NCI-H1092 treated with DMSO at 0.1 percent for 48 hours (cell line): ENCODE measurements around the gene TULP1.
"Not testable (repeated sequence)": the region's sequence is repeated elsewhere in the genome, so short reads cannot be mapped to it uniquely, and the experiment has no call there.

ENCODE experiments used
- DNase-seq: peaks from one replicate; lab custom pipeline; 2025; lab: John Stamatoyannopoulos, UW

TULP1 gene

DNA sequence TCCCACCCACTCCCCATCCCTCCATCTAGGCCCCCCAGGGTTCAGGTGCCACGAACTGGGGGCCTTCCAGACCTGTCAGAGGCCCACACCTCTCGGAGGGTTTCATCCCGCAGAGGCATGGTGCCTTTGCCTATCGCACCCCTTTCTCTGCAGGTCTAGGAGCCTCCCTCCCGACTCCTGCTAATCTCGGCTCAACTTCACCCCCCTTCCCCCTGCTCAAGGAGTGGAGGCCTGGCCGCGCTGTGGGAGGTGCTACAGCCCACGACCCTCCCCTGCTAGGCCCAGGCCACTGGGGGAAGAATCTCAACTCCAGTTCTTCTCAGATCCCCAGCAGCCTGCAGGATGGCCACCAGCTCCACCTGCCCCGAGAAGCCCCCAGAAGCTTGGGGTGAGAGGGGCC, at the start of gene TULP1:
Gene TULP1, minus strand, starts transcription at position 157 of the 400 bp plus-strand sequence. Its CDS starts 38 bp downstream, at position 119.
- DNase-seq, result no peak

DNA sequence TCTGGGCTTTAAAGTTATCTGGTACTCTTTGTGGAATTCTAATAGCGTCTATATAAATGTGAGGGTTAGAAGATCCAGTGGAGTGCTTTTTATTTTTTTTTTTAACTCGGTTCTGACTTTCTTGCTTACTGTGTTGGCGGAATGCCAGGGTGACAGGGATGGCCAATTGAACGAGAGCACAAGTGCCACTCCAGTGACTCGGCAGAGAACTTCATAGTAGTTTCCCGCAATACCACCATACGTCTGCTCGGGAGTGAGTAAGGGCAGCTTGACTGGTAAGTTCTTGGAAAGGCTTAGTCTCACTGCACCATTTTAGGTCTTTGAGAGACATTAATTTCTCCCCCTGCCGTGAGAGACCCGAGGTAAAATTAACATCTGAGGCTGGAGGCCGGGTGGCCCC, 49.4 kb upstream of the TULP1 start:
- DNase-seq, result no peak

GRCh38 chr6:35561113-35561512, 48.4 kb upstream of the TULP1 start:
- no peak for DNase-seq

DNA sequence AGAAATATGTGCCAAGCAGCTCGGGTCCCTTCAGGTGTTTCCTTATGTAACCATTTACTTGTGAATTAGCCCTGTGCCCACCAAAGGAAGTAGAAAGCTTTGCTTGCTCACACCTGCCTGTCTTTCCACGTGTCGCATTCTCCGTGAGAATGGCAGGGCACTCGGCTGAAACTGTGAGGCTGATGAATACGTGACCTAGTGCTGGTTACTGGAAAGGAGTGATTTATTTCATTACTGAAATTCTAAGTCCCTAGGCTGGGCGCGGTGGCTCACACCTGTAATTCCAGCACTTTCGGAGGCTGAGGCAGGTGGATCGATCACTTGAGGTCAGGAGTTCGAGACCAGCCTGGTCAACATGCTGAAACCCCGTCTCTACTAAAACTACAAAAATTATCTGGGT, 45.9 kb upstream of the TULP1 start:
- DNase-seq, result no peak

- no peak for DNase-seq
Observed at GRCh38 chr6:35557239-35557638, 44.5 kb upstream of the TULP1 start.

GRCh38 chr6:35554811-35555210, 42.1 kb upstream of the TULP1 start:
- DNase-seq, result no peak

DNA sequence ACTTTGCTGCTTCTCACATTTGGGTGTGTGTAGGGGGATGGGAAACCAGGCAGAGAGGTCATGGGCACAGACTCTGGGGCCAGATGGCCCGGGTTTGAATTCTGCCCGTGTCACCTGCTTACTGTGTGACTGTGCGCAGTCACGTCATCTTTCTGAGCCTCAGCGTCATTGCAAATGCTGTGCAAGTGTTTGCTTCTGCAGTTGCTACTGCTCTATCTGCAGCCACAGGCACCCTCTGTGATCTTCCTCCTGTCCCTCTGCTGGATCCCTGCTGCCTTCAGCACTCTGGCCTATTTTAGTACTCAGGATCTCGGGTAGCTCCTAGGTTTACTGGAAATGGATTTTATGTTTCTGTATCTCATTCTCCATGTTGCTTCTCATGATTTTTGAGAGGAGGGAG, 40.6 kb upstream of the TULP1 start:
- no peak for DNase-seq

DNA sequence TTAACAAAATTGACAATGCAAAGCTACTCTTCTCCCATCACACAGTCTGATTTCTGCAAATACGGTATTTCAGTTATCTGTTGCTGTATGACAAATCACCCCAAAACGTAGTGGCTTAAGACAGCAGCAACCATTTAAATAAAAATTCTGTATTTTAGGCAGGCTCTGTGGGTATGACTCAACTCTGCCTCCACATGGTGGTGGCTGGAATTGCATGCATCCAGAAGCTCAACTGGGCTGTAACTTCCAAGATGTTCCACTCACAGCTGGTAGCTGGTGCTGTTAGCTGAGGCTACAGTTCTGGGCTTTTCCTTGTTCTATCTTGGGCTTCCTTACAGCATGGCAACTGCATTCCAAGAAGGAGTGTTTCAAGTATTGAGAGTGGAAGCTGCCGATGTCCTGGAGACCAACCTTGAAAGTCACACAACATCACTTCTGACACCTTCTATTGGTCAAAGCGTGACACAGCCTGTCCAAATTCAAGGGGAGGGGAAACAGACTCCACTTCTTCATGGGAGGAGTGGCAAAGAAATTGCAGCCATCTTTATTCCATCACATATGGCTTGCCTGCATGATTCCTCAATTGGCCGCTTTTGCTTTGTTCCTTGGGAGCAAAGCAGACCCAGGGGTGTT, 39.7 kb upstream of the TULP1 start:
- DNase-seq, result no peak

- no peak for DNase-seq
Observed at GRCh38 chr6:35550437-35550836, 37.7 kb upstream of the TULP1 start.

GRCh38 chr6:35547676-35548075, 35.0 kb upstream of the TULP1 start:
- DNase-seq, result no peak

DNA sequence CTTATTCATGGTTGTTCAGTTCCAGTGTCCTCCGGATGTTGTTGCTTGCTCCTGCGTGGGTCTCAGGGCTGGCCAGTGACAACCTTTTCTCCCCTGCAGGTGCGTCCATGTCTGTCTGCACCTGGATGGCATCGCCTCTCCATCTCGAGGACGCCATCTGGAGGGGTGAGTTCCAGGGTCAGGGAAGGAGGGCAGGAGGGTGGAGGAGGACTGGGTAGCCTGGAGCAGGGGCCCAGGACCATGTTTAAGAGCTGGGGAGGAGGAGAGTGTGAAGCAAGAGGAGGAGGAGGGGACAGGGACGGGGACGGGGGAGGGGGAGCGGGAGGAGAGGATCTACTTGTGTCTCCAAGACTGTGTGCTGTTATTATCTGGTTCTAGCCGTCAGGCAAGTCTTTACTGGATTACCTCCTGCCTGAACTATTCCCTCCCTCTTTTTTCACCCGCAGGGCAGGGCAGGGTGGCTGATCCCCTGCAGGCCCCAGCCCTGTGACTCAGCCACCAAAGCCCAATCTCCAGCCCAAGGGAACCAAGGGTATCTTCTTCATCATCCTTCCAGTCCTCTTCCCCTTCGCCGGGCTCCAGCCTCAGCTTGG, 32.2 kb upstream of the TULP1 start:
- DNase-seq, result no peak

DNA sequence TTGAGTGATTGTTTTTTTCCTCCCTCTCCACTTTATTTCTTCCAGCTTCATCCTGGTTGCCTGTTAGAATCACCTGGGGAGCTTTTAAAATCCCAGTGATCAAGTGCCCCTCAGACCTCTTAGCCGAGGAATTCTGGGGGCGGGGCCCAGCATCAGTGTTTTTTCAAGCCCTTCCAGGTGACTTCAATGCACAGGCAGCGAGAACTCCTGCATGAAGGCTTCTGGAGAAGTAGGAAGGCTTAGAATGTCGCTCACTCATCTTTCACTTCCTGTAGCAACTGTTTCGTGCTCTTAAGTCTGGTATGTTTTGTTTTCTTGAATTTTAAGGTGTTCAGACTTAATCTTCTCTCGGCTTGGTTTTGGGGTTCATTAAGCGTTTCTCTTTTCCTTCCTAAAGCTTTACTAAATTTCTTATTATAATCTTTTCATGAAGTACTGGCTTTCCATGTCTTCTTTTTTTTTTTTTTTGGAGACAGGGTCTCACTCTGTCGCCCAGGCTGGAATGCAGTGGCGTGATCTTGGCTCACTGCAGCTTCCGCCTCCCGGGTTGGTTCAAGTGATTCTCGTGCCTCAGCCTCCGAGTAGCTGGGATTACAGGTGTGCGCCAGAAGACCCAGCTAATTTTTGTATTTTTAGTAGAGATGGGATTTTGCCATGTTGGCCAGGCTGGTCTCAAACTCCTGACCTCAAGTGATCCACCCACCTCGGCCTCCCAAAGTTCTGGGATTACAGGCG, 30.9 kb upstream of the TULP1 start:
- no peak for DNase-seq

GRCh38 chr6:35541836-35542235, 29.1 kb upstream of the TULP1 start:
- DNase-seq, result no peak

DNA sequence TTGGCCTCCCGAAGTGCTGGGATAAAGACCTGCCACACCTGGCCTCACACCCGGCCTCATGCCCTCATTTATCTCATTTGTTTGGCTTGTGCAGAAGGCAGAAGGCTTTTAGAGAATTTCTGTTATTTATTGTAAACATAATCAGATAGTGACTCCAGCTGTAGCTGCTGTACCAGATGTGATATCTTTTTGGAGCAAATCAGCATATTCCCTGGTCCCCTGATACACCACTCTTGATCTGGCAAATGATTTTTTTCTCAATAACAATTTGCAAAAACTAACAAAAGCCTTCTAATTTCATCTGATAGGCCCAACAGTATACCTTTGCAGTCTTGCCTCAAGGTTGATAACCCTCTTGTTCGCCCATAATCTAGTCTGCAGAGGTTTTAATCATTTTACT, 26.5 kb upstream of the TULP1 start:
- DNase-seq, result no peak

- not testable (repeated sequence) for DNase-seq
Observed at GRCh38 chr6:35535847-35536246, 23.2 kb upstream of the TULP1 start.

DNA sequence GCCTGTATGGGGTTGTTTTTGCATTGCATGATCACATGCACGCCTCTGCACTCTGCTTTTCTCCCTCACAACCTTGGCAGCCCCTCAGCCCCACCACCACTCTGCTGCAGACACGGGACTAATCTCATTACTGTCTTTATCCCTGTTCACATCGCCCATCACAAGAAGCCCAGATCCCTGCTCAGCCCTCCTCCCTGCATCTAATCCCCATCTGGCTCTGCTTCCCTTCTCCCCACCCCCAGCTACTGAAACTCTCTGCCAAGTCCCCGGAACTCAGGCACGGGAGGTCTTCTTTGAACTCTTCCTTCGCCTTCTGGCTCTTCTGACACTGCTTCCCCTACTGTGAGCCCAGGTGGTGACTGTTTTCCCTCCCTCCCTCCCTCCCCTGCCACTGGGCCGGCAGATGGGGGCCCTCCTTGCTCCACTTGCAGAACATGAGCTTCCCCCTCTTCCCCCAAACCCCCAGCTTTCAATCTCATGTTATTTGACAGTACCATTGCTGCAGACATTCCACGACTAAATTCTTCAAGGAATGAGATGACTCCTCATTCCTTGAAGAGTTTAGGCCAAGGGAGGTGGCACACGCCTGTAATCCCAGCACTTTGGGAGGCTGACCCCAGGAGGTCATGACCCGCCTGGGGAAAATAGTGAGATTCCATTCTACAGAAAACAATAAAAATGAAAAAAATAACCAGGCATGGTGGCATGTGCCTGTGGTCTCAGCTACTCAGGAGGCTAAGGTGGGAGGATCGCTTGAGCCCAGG, 21.9 kb upstream of the TULP1 start:
- DNase-seq, result no peak

DNA sequence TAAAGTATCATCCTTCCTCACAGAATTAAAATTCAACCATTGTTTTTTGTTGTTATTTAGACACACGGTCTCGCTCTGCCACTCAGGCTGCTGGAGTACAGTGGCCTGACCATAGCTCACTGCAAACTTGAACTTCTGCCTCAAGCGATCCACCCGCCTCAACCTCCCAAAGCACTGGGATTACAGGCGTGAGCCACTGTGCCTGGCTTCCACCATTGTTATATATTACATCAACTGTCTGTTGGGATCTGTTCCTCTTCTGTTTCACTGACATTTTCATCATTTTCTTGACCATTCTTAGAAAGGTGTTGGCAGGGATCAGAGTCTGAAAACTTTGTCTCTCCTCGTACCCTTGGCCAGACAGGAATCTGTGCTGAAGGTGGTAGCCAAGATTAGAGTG, 21.3 kb upstream of the TULP1 start:
- DNase-seq, result no peak

- DNase-seq, result no peak
Observed at GRCh38 chr6:35532126-35532525, 19.4 kb upstream of the TULP1 start.

DNA sequence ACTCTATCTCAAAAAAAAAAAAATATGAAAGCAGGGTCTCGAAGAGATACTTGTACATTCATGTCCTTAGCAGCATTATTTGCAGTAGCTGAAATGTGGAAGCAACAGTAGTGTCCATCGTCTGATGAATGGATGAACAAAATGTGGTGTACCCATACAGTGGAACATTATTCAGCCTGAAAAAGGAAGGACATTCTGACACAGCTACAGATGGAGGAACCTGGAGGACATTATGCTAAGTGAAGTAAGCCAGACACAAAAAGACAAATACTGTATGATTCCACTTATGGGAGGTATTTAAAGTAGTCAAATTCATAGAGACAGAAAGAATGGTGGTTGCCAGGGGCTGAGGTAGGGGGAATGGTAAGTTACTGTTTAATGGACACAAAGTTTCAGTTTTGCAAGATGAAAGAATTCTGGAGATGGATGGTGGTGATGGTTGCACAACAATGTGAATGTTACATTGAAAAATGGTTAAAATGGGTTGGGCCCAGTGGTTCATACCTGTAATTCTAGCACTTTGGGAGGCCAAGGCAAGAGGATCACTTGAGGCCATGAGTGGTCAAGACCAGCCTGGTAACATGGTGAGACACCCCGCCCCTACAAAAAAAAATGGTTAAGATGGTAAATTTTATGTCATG, 11.8 kb upstream of the TULP1 start:
- DNase-seq, result no peak

GRCh38 chr6:35522660-35523658, 10.3 kb upstream of the TULP1 start:
- DNase-seq, result peak; percentile 40

- DNase-seq, result no peak
Observed at GRCh38 chr6:35522151-35522550, 9.5 kb upstream of the TULP1 start.
